Keratinocyte (primary cell): ENCODE results near the gene SPATA32.

Experiments used
- CTCF ChIP-seq, 3 experiments: IDR thresholded peaks in 1 of 3; conservative IDR thresholded peaks in 1 of 3; optimal IDR thresholded peaks in 1 of 3; 2 replicates in 2 of 3; 3 replicates in 1 of 3; pipeline versions ENCODE3 to v1.5.1; 2011; ENCODE audit warnings: low read length in 3 of 3, mild to moderate bottlenecking in 3 of 3, moderate library complexity in 2 of 3, control low read depth in 1 of 3, inconsistent platforms in 1 of 3; ENCODE audit not compliant: insufficient read depth in 2 of 3; ENCODE audit errors: extremely low read depth in 1 of 3
- EZH2 ChIP-seq: IDR thresholded peaks from one replicate; pipeline ENCODE4 v1.6.1; 2012; ENCODE audit warnings: inconsistent platforms, mild to moderate bottlenecking, low read length, moderate library complexity

GRCh38 chr17:45266372-45266926, 4.6 kb upstream of the SPATA32 start:
- TF ChIP-seq CTCF (optimal IDR thresholded peaks at IDR 0.05 in 1 of 3, IDR thresholded peaks at IDR 0.05 in 1 of 3, conservative IDR thresholded peaks at IDR 0.05 in 1 of 3; ENCODE audit: extremely low read depth in 1 of 3, insufficient read depth in 2 of 3, low read length in 3 of 3) (no peak), EZH2 (no peak)
